ENCODE data around the gene TMEM151B.
A peak's percentile ranks its signal among the peaks of the same experiment; 100 is the strongest.

TMEM151B gene

GRCh38 chr6:44353336-44353735, 83.1 kb downstream of the TMEM151B start:
- H3K36me3 ChIP-seq (ENCODE audit: low read depth) = no peaks in the 10 kb centered on the region
- TF ChIP-seq CTCF (IDR thresholded peaks at IDR 0.05; ENCODE audit: poor library complexity, severe bottlenecking) = no peak
- no peak for DNase-seq (ENCODE audit: low spot score)
- H3K27ac ChIP-seq (ENCODE audit: poor library complexity, severe bottlenecking) = no peak overlapping the region
- no peak overlapping the region for H3K4me3 ChIP-seq (ENCODE audit: severe bottlenecking)
- no peaks in the 10 kb centered on the region for H3K9me3 ChIP-seq (ENCODE audit: severe bottlenecking)
- 0 out of 3 replicates have a peak, but pooled peaks have one; percentile 35 for ATAC-seq (ENCODE audit: low read depth)
- no peaks in the 10 kb centered on the region for H3K4me1 ChIP-seq (ENCODE audit: insufficient read depth, poor library complexity, severe bottlenecking)
- no peaks in the 10 kb centered on the region for H3K27me3 ChIP-seq (ENCODE audit: insufficient read depth, poor library complexity, severe bottlenecking)

- DNase-seq (ENCODE audit: low spot score) (no peak), ATAC-seq (ENCODE audit: low read depth) (no peak)
- Histone ChIP-seq H3K27ac (ENCODE audit: poor library complexity, severe bottlenecking) (no peak overlapping the region), H3K36me3 (ENCODE audit: low read depth) (no peaks in the 10 kb centered on the region), H3K4me1 (ENCODE audit: insufficient read depth, poor library complexity, severe bottlenecking) (no peaks in the 10 kb centered on the region), H3K4me3 (ENCODE audit: severe bottlenecking) (no peak overlapping the region), H3K9me3 (ENCODE audit: severe bottlenecking) (no peaks in the 10 kb centered on the region), H3K27me3 (ENCODE audit: insufficient read depth, poor library complexity, severe bottlenecking) (no peaks in the 10 kb centered on the region)
- no peak for TF ChIP-seq CTCF (IDR thresholded peaks at IDR 0.05; ENCODE audit: poor library complexity, severe bottlenecking)
Observed at GRCh38 chr6:44355640-44356039, 85.4 kb downstream of the TMEM151B start.

- no peak for ATAC-seq (ENCODE audit: low read depth)
Observed at GRCh38 chr6:44356487-44356886, 86.2 kb downstream of the TMEM151B start.

More at GRCh38 chr6:44356487-44356886, 86.2 kb downstream of the TMEM151B start:
- Histone ChIP-seq H3K27ac (ENCODE audit: poor library complexity, severe bottlenecking) (no peak overlapping the region), H3K4me3 (ENCODE audit: severe bottlenecking) (no peak overlapping the region), H3K27me3 (ENCODE audit: insufficient read depth, poor library complexity, severe bottlenecking) (no peaks in the 10 kb centered on the region), H3K36me3 (ENCODE audit: low read depth) (no peaks in the 10 kb centered on the region), H3K9me3 (ENCODE audit: severe bottlenecking) (no peaks in the 10 kb centered on the region), H3K4me1 (ENCODE audit: insufficient read depth, poor library complexity, severe bottlenecking) (no peaks in the 10 kb centered on the region)
- TF ChIP-seq CTCF (IDR thresholded peaks at IDR 0.05; ENCODE audit: poor library complexity, severe bottlenecking) = no peak
- no peak for DNase-seq (ENCODE audit: low spot score)
